NCI-H446 treated with DMSO at 0.1 percent for 48 hours (cell line): Measurements from ENCODE around the gene ARL13A.
"Not testable (repeated sequence)": the region's sequence is repeated elsewhere in the genome, so short reads cannot be mapped to it uniquely, and the experiment has no call there.

Source experiments
- DNase-seq: peaks from one replicate; lab custom pipeline; 2025; lab: John Stamatoyannopoulos, UW

ARL13A gene

GRCh38 chrX:100969408-100969807 lies at the start of gene ARL13A:
ARL13A (plus strand) TSS chrX:100969708; CDS start chrX:100973690, 3,982 bp downstream.
- no peak for DNase-seq

DNA sequence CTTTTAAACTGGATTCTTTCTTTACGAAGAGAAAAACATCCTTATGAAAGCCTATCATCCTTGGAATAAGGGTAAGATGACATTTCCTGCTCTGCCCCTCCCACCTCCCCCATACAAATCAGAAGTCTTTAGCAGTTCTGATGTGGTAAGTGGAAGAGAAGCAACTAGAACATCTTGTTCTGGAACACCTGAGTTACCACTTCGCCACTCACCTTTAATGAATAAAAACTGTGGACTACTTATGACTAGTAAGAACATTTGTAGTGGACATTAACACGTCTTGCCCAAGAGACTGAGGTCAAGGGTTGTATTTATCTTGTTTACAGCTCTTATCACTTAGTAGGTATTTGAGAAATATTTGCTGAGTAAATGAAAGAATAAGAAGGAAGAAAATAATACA lies 45.1 kb upstream of the ARL13A start:
- DNase-seq = no peak

GRCh38 chrX:100926453-100926852 lies 43.1 kb upstream of the ARL13A start:
- DNase-seq = no peak

DNA sequence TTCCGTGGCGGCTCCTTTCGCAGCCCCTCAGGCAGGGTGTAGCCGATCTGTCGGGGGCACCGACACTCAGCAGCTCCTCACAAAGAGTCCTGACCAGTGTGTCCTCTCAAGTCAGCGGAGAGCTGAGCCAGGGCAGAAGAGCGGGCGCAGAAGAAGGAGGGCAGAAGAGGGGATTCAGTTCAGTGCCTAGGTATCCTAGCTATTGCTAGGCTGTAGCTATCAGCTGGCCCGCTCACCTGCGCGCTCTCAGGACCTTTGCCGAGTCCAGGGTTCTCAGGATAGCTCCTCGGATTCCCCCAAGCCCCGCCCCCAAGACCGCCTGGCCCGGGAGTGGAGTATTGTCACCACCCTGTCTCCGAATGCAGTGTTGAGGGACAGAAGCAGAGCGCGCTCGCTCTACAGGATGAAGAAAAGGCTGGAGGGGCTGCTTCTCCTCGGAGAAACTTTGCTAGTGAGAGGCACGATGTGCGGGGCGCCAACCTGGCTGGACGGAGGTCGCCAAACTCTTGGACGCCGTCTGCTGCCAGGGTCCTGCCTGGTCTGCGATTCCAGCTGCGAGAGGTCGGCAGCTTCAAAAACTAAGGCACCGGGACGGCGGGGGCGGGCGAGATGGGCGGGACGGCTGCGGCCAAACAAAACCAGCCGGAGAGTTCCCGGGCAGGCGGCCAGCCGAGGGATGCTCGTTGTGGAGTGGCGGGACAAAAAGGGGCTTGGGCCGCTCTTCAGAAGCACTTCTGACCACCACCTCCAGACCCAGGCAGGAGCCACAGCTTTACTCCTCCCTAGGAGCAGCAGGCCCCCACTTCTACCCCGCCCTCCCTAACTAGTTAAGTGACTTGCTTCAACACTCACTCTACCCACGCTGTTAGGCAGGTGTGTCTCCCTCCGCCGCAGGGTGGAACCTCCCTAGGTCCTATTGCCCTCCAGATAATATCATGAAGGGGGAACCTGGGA lies 40.6 kb upstream of the ARL13A start, which contains the start of gene XKRX:
Gene XKRX (minus strand): TSS at position 258 of the 954 bp plus-strand sequence. CDS start 613 bp downstream, outside the sequence.
- no peak for DNase-seq

- DNase-seq = no peak
These were observed 38.1 kb upstream of the ARL13A start for GRCh38 chrX:100931218-100931924.

GRCh38 chrX:100931925-100932285 lies 37.6 kb upstream of the ARL13A start:
- no peak for DNase-seq

GRCh38 chrX:100935767-100936166 lies 33.7 kb upstream of the ARL13A start:
- DNase-seq = no peak

DNA sequence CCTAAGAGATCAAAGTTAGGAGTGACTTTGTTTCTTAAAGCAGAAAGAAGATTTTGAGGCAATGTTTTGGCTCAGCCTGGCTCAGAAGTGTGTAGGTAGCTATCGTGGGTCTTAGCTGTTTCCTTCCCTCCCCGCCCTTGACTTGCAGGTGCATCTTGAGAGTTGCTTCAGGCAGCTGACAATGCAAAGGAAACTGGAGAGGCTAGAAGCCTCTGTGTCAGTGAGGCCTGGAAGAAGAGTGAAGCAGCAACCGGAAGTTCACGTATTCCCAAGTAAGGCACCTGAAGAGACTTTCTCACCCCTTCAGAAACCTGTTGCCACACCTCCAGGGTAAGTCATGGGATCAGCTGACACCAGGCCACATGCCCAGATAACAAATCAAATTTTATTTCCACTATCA lies 30.2 kb upstream of the ARL13A start:
- DNase-seq = no peak

- no peak for DNase-seq
These were observed 24.9 kb upstream of the ARL13A start for GRCh38 chrX:100944601-100945000.

GRCh38 chrX:100946299-100946927 lies 23.1 kb upstream of the ARL13A start:
- no peak for DNase-seq

DNA sequence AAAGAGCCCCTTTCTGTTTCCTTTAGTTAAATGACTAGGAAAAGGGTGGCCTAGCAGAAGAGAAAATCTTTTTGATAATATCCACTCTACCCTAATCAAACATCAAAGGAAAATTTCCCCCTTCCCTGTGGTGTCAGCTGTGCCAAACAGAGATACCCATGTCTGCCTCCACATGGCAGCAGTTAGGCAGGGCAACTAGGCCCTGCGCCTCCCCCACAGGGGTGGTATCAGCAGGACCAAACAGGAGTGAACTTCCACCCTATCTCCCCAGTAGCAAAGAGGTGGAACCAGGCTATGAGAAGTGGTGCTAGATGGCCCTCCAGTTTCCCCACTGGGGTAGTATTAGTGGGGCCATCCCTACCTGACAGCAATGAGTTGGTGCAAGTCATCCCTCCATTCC lies 21.0 kb upstream of the ARL13A start:
- no peak for DNase-seq

- no peak for DNase-seq
These were observed 6.7 kb upstream of the ARL13A start for GRCh38 chrX:100962811-100963210.

DNA sequence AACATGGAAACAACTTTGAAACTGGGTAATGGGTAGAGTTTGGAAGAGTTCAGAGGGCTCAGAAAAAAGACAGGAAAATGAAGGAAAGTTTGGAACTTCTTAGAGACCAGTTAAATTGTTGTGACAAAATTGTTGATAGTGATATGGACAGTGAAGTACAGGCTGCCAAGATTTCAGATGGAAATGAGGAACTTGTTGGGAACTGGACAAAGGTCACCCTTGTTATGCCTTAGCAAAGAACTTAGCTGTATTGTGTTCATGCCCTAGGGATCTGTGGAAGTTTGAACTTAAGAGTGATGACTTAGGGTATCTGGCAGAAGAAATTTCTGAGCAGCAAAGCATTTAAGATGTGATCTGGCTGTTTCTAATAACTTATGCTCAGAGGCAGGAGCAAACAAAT lies 5.1 kb upstream of the ARL13A start:
- no peak for DNase-seq

DNA sequence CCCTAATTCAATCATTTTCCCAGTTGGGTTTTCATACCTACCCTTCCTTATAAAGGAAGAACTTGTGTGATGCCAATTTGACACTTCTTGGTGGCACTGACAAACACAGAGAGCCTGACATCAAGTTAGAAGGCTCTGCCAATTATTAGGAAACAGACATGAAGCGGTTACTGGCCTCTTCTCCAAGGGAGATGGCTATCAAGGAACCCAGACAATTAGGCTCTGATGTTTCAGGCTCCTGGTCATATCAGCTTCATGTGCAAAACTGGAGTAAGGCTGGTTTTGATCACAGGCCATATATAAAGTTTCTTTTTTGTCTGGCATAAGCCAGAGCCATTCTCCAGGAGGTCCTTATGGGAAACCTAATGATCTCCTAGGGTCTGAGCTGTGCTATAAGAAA lies 428 bp downstream of the ARL13A start:
- no peak for DNase-seq

DNA sequence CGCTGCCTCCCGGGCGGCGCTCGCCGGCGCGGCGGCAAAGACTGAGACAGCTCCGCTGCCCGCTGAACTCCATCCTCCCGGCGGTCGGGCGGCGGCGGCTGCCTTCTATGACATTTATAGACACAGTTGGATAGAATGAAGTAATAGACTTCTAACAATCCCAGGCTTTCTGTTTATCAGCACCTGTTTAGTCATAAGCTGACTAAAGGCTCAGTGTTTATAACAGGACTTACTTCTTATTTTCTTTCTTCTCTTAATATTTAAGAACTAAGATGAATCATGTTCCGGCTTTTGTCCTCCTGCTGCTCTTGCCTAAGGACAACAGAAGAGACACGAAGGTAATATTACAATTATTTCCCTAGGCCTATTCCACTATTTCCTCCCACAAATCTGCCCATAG lies 3.9 kb downstream of the ARL13A start:
- DNase-seq = no peak

- no peak for DNase-seq
These were observed 5.7 kb downstream of the ARL13A start for GRCh38 chrX:100975212-100975611.

DNA sequence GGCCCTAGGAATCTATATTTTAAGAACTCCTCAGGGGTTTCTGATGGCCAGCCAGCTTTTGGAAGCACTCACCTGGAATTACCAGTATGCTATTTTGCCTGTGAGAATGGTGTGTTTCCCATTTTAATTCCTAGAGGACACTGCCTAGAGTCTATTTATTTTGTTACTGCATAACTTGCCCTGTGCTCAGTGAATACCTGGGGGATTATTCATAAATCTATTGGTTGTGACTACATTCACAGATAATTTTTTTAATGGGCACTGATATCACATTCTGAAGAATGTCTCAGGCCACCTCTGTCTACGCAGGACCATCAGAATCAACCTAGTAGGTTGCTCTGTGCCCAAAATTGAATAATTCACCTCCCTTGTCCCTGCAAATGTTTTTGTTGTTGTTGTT lies 6.7 kb downstream of the ARL13A start:
- DNase-seq = no peak

DNA sequence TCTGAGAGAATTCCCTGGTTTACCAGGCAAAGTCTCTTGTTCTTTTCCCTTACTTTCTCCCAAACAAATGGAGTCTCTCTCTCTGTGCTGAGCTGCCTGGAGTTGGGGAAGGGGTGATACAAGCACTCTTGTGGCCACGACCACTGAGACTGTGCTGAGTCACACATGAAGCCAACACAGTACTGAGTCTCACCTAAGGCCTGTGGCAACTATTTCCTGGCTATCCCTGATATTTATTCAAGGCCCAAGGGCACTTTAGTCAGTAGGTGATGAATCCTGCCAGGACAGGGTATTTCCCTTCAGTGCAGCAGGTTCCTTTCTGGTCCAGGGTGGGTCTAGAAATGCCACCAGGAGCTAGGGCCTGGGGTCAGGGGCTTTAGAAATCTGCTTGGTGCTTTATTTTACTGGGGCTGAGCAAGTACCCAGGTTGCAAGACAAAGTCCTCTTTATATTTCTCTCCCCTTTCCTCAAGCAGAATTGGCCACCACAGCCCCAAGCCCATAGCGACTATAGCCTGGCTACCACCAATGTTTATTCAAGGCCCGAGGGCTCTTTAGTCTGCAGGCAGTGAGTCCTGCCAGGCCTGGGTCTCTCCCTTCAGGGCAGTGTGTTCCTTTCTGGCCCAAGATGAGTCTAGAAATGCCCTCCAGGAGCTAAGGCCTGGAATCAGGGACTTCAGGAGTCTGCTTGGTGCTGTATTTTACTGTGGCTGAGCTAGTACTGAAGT lies 10.5 kb downstream of the ARL13A start:
- no peak for DNase-seq

DNA sequence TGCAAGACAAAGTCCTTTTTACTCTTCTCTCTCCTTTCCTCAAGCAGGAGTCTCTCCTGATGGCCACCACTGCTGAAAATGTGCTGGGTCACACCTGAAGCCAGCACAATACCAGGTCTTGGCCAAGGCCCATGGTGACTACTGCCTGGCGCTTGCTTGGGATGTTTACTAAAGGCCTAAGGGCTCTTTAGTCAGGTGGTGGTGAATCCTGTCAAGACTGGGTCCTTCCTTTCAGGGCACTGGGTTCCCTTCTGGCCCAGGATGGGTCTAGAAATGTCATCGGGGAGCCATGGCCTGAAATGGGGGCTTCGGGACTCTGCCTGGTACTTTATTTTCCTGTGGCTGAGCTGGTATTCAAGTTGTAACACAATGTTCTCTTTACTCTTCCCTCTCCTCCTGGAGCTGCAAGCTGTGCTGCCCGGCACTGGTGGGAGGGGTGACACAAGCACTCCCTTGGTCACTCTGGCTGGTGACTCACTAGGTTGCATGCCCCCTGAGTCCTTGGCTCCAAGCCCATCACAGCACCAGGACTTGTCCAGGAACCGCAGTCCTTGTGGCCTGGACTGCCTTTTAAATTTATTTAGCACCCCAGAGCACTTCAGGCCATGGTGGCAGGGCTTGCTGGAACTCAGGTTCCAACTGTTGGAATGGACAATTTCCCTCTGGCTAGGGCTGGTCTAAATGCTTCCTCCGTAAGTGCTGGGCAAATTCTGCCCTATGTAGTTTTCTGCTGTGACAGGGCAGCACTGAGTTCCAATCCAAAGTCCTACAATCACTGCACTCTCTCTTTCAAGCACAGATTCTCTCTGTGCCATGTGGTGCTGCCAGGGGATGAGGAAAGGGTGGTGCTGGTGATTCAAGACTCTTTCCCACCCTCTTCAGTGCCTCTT lies 11.3 kb downstream of the ARL13A start:
- no peak for DNase-seq

GRCh38 chrX:100981498-100981845 lies 12.0 kb downstream of the ARL13A start:
- not testable (repeated sequence) for DNase-seq

DNA sequence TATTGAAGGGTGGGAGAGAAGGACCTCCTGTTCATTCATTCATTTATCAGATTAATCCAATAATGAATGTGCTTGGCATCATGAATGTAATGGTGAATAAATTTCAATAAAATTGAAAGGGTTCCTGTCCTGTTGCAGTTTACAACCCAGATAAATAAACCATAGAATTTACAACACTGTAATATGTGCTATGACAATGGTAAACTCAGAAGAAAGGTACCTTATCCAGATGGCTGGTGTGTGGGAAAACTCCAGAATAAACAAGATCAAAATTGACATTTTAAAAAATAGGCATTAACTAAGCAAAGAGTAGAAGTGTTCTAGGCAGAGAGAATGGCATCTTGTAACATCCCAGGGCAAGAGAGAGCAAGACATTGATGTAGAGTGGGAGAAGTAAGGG lies 15.3 kb downstream of the ARL13A start:
- no peak for DNase-seq
